SKM-1 treated with dmso at 0.1 percent for 144 hours (cell line): Measurements from ENCODE around the gene KRT83.

Experiments
- DNase-seq: peaks from one replicate; lab custom pipeline; 2025; ENCODE audit not compliant: unreplicated experiment; lab: John Stamatoyannopoulos, UW

Gene KRT83

GRCh38 chr12:52320784-52321400, at the start of gene KRT83:
TSS of gene KRT83 (minus strand) at chr12:52321398. CDS start at chr12:52321335, 63 bp downstream.
- DNase-seq: no peak

GRCh38 chr12:52369809-52370208, 48.6 kb upstream of the KRT83 start:
- DNase-seq: no peak

GRCh38 chr12:52369211-52369610, 48.0 kb upstream of the KRT83 start:
- DNase-seq: no peak

- DNase-seq: no peak
Observed at GRCh38 chr12:52368508-52368907, 47.3 kb upstream of the KRT83 start.

- DNase-seq: no peak
Observed at GRCh38 chr12:52367876-52368275, 46.7 kb upstream of the KRT83 start.

- DNase-seq: no peak
Observed at GRCh38 chr12:52366738-52367485, 45.7 kb upstream of the KRT83 start, which contains the start of gene KRT85. TSS of gene KRT85 (minus strand) at chr12:52367481. CDS start at chr12:52367405, 76 bp downstream.

- DNase-seq: no peak
Observed at GRCh38 chr12:52364901-52365489, 43.8 kb upstream of the KRT83 start.

- DNase-seq: no peak
Observed at GRCh38 chr12:52364061-52364460, 42.9 kb upstream of the KRT83 start.

- no peak for DNase-seq
Observed at GRCh38 chr12:52363111-52363679, 42.0 kb upstream of the KRT83 start.

GRCh38 chr12:52362118-52362726, 41.0 kb upstream of the KRT83 start:
- no peak for DNase-seq

- no peak for DNase-seq
Observed at GRCh38 chr12:52361553-52361952, 40.4 kb upstream of the KRT83 start.

GRCh38 chr12:52360663-52361271, 39.6 kb upstream of the KRT83 start:
- DNase-seq: no peak

- DNase-seq: no peak
Observed at GRCh38 chr12:52360106-52360662, 39.0 kb upstream of the KRT83 start.

GRCh38 chr12:52359621-52360061, 38.4 kb upstream of the KRT83 start:
- DNase-seq: no peak

GRCh38 chr12:52358575-52359350, 37.6 kb upstream of the KRT83 start:
- no peak for DNase-seq

- no peak for DNase-seq
Observed at GRCh38 chr12:52356762-52357580, 35.8 kb upstream of the KRT83 start.

- no peak for DNase-seq
Observed at GRCh38 chr12:52356031-52356761, 35.0 kb upstream of the KRT83 start.

- no peak for DNase-seq
Observed at GRCh38 chr12:52355176-52355575, 34.0 kb upstream of the KRT83 start.
